GM23338 (cell line): Measurements from ENCODE around the gene GPR37. TPM values are rescaled to one million over a fixed set of nuclear protein-coding genes. Genes with fewer than 3 reads are reported as not detected.

Source experiments
- ATAC-seq: fragments of 200-7000 bp; cut with Tn5 transposase; 3 replicates; pipeline ENCODE4 v1.9.1; 2020
- DNase-seq: peaks from one replicate; pipeline ENCODE4 v3.0.0-alpha.2; 2015; ENCODE audit warnings: low spot score
- H2AFZ ChIP-seq: fragments of 200-600 bp; sonication (generic); 2 replicates; pipeline ENCODE4 v1.8.0; 2016; ENCODE audit warnings: antibody characterized with exemption, mild to moderate bottlenecking, moderate library complexity
- H3F3A ChIP-seq: fragments of 200-600 bp; sonication (generic); replicated peaks from 2 replicates; pipeline ENCODE4 v1.8.0; 2017; ENCODE audit warnings: antibody characterized with exemption, mixed run types, low read depth
- H3K27ac ChIP-seq: fragments of 200-600 bp; sonication (generic); 2 replicates; pipeline ENCODE4 v1.6.1; 2016; ENCODE audit warnings: low read depth
- H3K27me3 ChIP-seq: fragments of 200-600 bp; sonication (generic); 2 replicates; pipeline ENCODE4 v1.8.0; 2016; ENCODE audit warnings: mild to moderate bottlenecking, mixed run types, moderate library complexity; ENCODE audit not compliant: insufficient read depth
- H3K36me3 ChIP-seq: fragments of 200-600 bp; sonication (generic); 2 replicates; pipeline ENCODE4 v1.8.0; 2016; ENCODE audit warnings: mild to moderate bottlenecking; ENCODE audit not compliant: insufficient read depth
- H3K4me1 ChIP-seq: fragments of 200-600 bp; sonication (generic); 2 replicates; pipeline ENCODE4 v1.8.0; 2016; ENCODE audit warnings: mild to moderate bottlenecking, moderate library complexity; ENCODE audit not compliant: insufficient read depth
- H3K4me2 ChIP-seq: fragments of 200-600 bp; sonication (generic); 2 replicates; pipeline ENCODE4 v1.7.1; 2017; ENCODE audit warnings: mixed run types
- H3K4me3 ChIP-seq: fragments of 200-600 bp; sonication (generic); 2 replicates; pipeline ENCODE4 v1.6.1; 2016; ENCODE audit warnings: mixed run types
- H3K79me2 ChIP-seq: fragments of 200-600 bp; sonication (generic); replicated peaks from 2 replicates; pipeline ENCODE4 v1.8.0; 2017; ENCODE audit warnings: mild to moderate bottlenecking; ENCODE audit not compliant: insufficient read depth
- H3K9me2 ChIP-seq: fragments of 200-600 bp; sonication (generic); 2 replicates; pipeline ENCODE4 v1.8.0; 2017; ENCODE audit not compliant: insufficient read depth
- H4K20me1 ChIP-seq: fragments of 200-600 bp; sonication (generic); replicated peaks from 2 replicates; pipeline ENCODE4 v1.8.0; 2017; ENCODE audit warnings: mild to moderate bottlenecking; ENCODE audit not compliant: insufficient read depth
- H3K27ac Mint-ChIP-seq: 2 replicates; pipeline ENCODE4 v1.8.0; 2020; ENCODE audit warnings: inconsistent platforms, mild to moderate bottlenecking, moderate library complexity, mixed read lengths
- H3K27me3 Mint-ChIP-seq: 3 replicates; pipeline ENCODE4 v1.8.0; 2022; ENCODE audit warnings: low read depth, mild to moderate bottlenecking, moderate library complexity, mixed read lengths, inconsistent platforms; ENCODE audit not compliant: insufficient read depth, poor library complexity
- H3K36me3 Mint-ChIP-seq: 3 replicates; pipeline ENCODE4 v1.8.0; 2021; ENCODE audit warnings: low read depth, mild to moderate bottlenecking, inconsistent platforms, moderate library complexity, mixed read lengths
- H3K4me1 Mint-ChIP-seq: 3 replicates; pipeline ENCODE4 v1.8.0; 2020; ENCODE audit warnings: mild to moderate bottlenecking, inconsistent platforms, mixed read lengths
- H3K4me3 Mint-ChIP-seq: 3 replicates; pipeline ENCODE4 v1.8.0; 2021; ENCODE audit warnings: moderate library complexity, mild to moderate bottlenecking, inconsistent platforms, mixed read lengths
- H3K9me3 Mint-ChIP-seq: 3 replicates; pipeline ENCODE4 v1.8.0; 2020; ENCODE audit warnings: moderate library complexity, mild to moderate bottlenecking, inconsistent platforms, mixed read lengths
- CREB1 ChIP-seq: fragments of 250-450 bp; sonication (Bioruptor Pico); IDR thresholded peaks from 2 replicates; pipeline ENCODE4 v1.5.0; 2020; ENCODE audit warnings: low read depth, mild to moderate bottlenecking, moderate library complexity
- EZH2 ChIP-seq: fragments of 200-600 bp; sonication (generic); IDR thresholded peaks from one replicate; pipeline ENCODE4 v1.8.0; 2017; ENCODE audit warnings: antibody characterized with exemption, mild to moderate bottlenecking, low read depth; ENCODE audit not compliant: unreplicated experiment
- EZH2phosphoT487 ChIP-seq: fragments of 200-600 bp; sonication (generic); IDR thresholded peaks from one replicate; pipeline ENCODE4 v1.8.1; 2018; ENCODE audit warnings: antibody characterized with exemption; ENCODE audit not compliant: unreplicated experiment
- JUNB ChIP-seq: IDR thresholded peaks from one replicate; pipeline ENCODE4 v1.6.1; 2016; ENCODE audit warnings: antibody characterized with exemption; ENCODE audit not compliant: unreplicated experiment
- NANOG ChIP-seq: IDR thresholded peaks from 2 replicates; pipeline ENCODE4 v1.6.1; 2016; ENCODE audit warnings: antibody characterized with exemption, borderline replicate concordance
- POLR2AphosphoS5 ChIP-seq: IDR thresholded peaks from 2 replicates; pipeline ENCODE4 v1.6.1; 2016; ENCODE audit warnings: antibody characterized with exemption, low read depth
- STAT1 ChIP-seq: IDR thresholded peaks from one replicate; pipeline ENCODE4 v1.6.1; 2016; ENCODE audit warnings: antibody characterized with exemption; ENCODE audit not compliant: unreplicated experiment
- ZNF114 ChIP-seq: fragments of 250-450 bp; sonication (Bioruptor Pico); IDR thresholded peaks from 2 replicates; pipeline ENCODE4 v1.5.0; 2020; ENCODE audit warnings: mild to moderate bottlenecking, moderate library complexity
- ZNF331 ChIP-seq: fragments of 250-450 bp; sonication (Bioruptor Pico); IDR thresholded peaks from 2 replicates; pipeline ENCODE4 v1.5.0; 2020; ENCODE audit warnings: low read depth, mild to moderate bottlenecking, moderate library complexity
- ZNF462 ChIP-seq: fragments of 250-450 bp; sonication (Bioruptor Pico); IDR thresholded peaks from 2 replicates; pipeline ENCODE4 v1.5.0; 2020; ENCODE audit warnings: mild to moderate bottlenecking, moderate library complexity
- polyA plus RNA-seq: library from polyadenylated mRNA; unstranded; fragments of >200 nt; fragmentation: Nextera tagmentation; extraction: Ambion mirVana; gene quantifications from 2 replicates; pipeline ENCODE4 v1.2.1, GENCODE V29; 2016
- total RNA-seq: library from RNA; depleted of rRNA; stranded (reverse); fragments of >200 nt; shearing (Covaris generic); gene quantifications from 2 replicates; pipeline ENCODE4 v1.2.3, GENCODE V29; 2014
- TF ChIP-seq, protein P1 (sequence below): IDR thresholded peaks from one replicate; pipeline ENCODE4 v1.6.1; 2018; ENCODE audit warnings: antibody characterized with exemption; ENCODE audit not compliant: unreplicated experiment
- TF ChIP-seq, protein P2 (sequence below): IDR thresholded peaks from 2 replicates; pipeline ENCODE4 v1.6.1; 2016; ENCODE audit warnings: antibody characterized with exemption

Gene GPR37
- total and polyA plus RNA-seq, 2 experiments from 2014 or later: 3.9 to 8.5 TPM

DNA sequence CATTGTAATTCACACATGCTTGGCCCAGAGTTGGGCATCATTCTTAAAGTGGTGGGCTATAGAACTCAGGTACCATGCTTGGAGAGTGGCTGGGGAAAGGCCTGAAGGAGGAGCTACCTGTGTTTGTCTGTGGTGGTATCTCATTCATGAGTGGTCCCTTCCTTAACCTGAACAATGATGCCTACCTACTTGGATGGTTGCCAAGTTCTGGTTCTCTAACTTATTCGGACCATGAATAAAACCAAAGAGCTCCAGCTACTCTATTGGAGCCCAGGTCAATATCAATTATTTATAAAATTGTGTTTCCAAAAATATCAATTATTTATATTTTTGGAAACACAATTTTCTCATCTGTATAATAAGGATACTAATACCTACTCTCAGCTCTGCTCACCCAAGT is 2.9 kb upstream of the GPR37 start:
- ATAC-seq: no peak
- Histone ChIP-seq H3K79me2 (no peaks in the 10 kb centered on the region), H3K9me2 (no peaks in the 10 kb centered on the region), H2AFZ (no peak overlapping the region), H4K20me1 (peaks cover 4% of the 10 kb centered on the region; the same call in 1 of the 2 replicates), H3F3A (no peaks in the 10 kb centered on the region), H3K4me1 (peaks cover 12% of the 10 kb centered on the region), H3K4me3 (no peak overlapping the region), H3K36me3 (no peaks in the 10 kb centered on the region), H3K27ac (no peak overlapping the region), H3K4me2 (no peak overlapping the region), H3K27me3 (peaks cover 19% of the 10 kb centered on the region)
- Mint-ChIP-seq H3K9me3 (no peaks in the 10 kb centered on the region), H3K36me3 (no peaks in the 10 kb centered on the region; the same call in 2 of the 3 replicates), H3K4me3 (no peak overlapping the region), H3K27ac (no peak overlapping the region), H3K4me1 (peaks cover 16% of the 10 kb centered on the region), H3K27me3 (peaks cover 18% of the 10 kb centered on the region)
- DNase-seq: no peak
- TF ChIP-seq ZNF114 (no peak), NANOG (no peak), ZNF331 (no peak), EZH2phosphoT487 (no peak), CREB1 (CRISPR knock-in tag) (no peak), EZH2 (no peak), STAT1 (no peak), ZNF462 (CRISPR knock-in tag) (no peak), JUNB (no peak), POLR2AphosphoS5 (no peak)
- TF ChIP-seq, protein P1, sequence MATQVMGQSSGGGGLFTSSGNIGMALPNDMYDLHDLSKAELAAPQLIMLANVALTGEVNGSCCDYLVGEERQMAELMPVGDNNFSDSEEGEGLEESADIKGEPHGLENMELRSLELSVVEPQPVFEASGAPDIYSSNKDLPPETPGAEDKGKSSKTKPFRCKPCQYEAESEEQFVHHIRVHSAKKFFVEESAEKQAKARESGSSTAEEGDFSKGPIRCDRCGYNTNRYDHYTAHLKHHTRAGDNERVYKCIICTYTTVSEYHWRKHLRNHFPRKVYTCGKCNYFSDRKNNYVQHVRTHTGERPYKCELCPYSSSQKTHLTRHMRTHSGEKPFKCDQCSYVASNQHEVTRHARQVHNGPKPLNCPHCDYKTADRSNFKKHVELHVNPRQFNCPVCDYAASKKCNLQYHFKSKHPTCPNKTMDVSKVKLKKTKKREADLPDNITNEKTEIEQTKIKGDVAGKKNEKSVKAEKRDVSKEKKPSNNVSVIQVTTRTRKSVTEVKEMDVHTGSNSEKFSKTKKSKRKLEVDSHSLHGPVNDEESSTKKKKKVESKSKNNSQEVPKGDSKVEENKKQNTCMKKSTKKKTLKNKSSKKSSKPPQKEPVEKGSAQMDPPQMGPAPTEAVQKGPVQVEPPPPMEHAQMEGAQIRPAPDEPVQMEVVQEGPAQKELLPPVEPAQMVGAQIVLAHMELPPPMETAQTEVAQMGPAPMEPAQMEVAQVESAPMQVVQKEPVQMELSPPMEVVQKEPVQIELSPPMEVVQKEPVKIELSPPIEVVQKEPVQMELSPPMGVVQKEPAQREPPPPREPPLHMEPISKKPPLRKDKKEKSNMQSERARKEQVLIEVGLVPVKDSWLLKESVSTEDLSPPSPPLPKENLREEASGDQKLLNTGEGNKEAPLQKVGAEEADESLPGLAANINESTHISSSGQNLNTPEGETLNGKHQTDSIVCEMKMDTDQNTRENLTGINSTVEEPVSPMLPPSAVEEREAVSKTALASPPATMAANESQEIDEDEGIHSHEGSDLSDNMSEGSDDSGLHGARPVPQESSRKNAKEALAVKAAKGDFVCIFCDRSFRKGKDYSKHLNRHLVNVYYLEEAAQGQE: no peak
- TF ChIP-seq, protein P2, sequence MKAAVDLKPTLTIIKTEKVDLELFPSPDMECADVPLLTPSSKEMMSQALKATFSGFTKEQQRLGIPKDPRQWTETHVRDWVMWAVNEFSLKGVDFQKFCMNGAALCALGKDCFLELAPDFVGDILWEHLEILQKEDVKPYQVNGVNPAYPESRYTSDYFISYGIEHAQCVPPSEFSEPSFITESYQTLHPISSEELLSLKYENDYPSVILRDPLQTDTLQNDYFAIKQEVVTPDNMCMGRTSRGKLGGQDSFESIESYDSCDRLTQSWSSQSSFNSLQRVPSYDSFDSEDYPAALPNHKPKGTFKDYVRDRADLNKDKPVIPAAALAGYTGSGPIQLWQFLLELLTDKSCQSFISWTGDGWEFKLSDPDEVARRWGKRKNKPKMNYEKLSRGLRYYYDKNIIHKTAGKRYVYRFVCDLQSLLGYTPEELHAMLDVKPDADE: no peak
